SK-N-SH treated with all-trans-retinoic acid at 6 μM for 48 hours (cell line): ENCODE measurements around the gene ARHGAP15.

Source experiments
- PATZ1 ChIP-seq: fragments of 250-450 bp; sonication (Bioruptor Pico); IDR thresholded peaks from 2 replicates; pipeline ENCODE4 v1.8.0; 2020; ENCODE audit warnings: mild to moderate bottlenecking, moderate library complexity, borderline replicate concordance
- RARB ChIP-seq: fragments of 250-450 bp; sonication (Bioruptor Pico); IDR thresholded peaks from 2 replicates; pipeline ENCODE4 v1.8.0; 2021; ENCODE audit warnings: mild to moderate bottlenecking, moderate library complexity
- ZFP30 ChIP-seq: fragments of 450-650 bp; formaldehyde crosslinking; IDR thresholded peaks from 2 replicates; pipeline ENCODE4 v1.5.0; 2022; ENCODE audit warnings: mild to moderate bottlenecking, moderate library complexity
- ZNF70 ChIP-seq: fragments of 450-650 bp; formaldehyde crosslinking; IDR thresholded peaks from 2 replicates; pipeline ENCODE4 v1.5.0; 2020; ENCODE audit warnings: mild to moderate bottlenecking, moderate library complexity

GRCh38 chr2:143300536-143300935 is 171.3 kb downstream of the ARHGAP15 start:
- TF ChIP-seq PATZ1 (CRISPR knock-in tag): no peak
- no peak for TF ChIP-seq ZFP30 (CRISPR knock-in tag)
- no peak for TF ChIP-seq RARB
- TF ChIP-seq ZNF70: no peak
